ENCODE data around the gene ZNF322.

ZNF322 gene

GRCh38 chr6:26594131-26594498 lies 65.4 kb downstream of the ZNF322 start:
- no peak for DNase-seq
- intact Hi-C loops (cut with DNase I), result loop anchor here (10.0 kb wide), 1 partner anchor 59 kb away; the partner anchor contains the start of gene HMGN4

DNA sequence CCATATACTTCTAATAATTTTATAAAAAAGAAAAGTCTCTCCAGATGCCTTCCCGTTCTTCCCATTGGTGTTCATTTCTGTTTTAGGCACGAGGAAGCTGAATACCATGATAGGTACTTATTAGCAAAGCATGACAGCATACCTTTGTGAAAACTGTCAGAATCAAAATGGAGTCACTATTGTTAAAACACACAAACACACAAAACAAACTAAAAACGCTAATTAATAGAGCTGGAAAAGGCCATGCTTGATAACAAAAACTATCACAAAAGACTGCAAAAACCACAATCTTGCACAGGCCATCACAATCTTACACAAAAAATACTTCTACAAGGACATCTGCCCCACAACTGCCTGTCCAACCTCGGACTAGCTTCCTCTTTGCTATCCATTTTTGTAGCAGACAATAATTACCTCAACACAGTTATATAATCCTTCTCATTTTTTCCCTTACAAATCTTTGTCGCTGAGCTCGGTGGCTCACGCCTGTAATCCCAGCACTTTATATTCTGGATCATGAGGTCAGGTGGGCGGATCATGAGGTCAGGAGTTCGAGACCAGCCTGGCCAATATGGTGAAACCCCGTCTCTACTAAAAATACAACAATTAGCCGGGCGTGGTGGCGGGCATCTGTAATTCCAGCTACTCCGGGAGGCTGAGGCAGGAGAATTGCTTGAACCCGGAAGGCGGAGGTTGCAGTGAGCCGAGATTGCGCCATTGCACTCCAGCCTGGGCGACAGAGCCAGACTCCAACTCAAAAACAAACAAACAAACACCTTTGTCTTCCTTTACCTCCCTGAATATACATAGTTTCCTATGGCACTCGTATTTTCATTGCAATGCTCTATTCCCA lies 66.0 kb downstream of the ZNF322 start:
- intact Hi-C loops (cut with DNase I), result loop anchor here (10.0 kb wide), 1 partner anchor 59 kb away; the partner anchor contains the start of gene HMGN4

DNA sequence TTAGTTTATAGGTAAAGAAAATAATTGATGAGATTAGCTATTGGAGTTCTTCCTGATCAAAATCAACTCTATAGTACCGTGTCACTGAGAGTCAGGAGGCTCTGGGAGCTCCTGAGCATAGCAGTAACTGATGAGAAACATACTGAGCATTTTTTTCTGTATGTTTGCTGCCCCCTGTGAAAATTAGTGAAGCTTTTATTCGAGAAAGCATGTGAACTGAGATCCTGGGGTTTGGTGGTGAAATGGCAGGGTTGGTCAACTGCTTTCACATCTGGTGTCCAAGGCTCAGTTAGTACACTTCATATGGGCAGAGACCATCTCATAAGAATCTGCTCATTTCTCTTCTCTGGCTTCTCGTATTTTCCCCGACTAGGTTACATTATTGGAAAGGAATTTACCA lies 66.9 kb downstream of the ZNF322 start:
- intact Hi-C loops (cut with DNase I), result loop anchor here (10.0 kb wide), 1 partner anchor 58 kb away; the partner anchor contains the start of gene HMGN4
- no peak for DNase-seq

More for the DNA sequence above, 66.0 kb downstream of the ZNF322 start:
- DNase-seq, result no peak

GRCh38 chr6:26588965-26589364 lies 70.6 kb downstream of the ZNF322 start:
- DNase-seq, result no peak
- intact Hi-C loops (cut with DNase I), result no loop called here

Data from posterior cingulate gyrus (tissue), 11 donors.